ENCODE measurements around the gene ABAT.
A peak's percentile ranks its signal among the peaks of the same experiment; 100 is the strongest.

The ABAT gene

DNA sequence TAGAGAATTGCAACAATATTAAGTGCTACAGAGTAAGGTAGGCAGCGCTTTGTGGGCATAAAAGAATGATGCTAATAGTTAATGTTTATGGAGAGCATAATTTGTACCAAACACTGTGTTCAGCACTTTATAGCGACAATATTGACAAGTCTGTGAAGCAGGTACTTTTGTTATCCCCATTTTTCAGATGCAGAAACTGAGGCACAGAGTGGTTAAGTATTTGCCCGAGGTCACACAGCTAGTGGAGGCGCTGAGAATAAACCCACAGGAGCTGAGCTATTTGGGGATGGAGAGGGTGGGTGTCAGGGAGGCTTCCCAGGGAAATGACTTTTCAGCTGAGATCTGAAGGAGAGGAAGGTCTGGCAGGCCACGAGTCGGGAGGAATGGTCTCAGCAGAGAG, 83.6 kb downstream of the ABAT start:
- no peak for DNase-seq (ENCODE audit: low spot score in 2 of 2)
- no peak for ATAC-seq

DNA sequence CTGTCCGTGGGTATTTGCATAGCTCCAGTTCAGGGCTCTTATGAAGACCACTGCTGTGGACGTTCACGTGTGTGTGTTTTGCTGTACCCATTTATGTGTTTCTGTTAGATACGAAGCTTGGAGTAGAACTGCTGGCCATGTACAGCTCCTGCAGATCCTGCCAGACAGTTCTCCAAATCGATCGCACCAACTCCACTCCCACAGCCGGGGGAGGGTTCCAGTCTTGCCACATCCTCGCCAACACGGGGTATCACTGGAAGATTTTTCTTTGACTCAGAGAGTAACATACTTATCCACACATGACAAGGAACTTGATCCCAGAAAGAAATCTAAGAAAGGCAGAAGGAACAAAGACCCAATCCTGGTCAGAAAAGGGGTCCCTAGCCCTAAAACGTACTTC, 85.6 kb downstream of the ABAT start:
- DNase-seq (ENCODE audit: low spot score in 2 of 2) (no peak), ATAC-seq (no peak)
- Mint-ChIP-seq H3K4me3 (no peak overlapping the region), H3K4me1 (no peaks in the 10 kb centered on the region), H3K36me3 (peaks cover 5% of the 10 kb centered on the region), H3K9me3 (no peaks in the 10 kb centered on the region), H3K27ac (no peak overlapping the region)

More for the DNA sequence above, 83.6 kb downstream of the ABAT start:
- H3K36me3 Mint-ChIP-seq = peaks cover 7% of the 10 kb centered on the region
- no peaks in the 10 kb centered on the region for H3K4me1 Mint-ChIP-seq
- H3K27ac Mint-ChIP-seq = no peak overlapping the region
- H3K4me3 Mint-ChIP-seq = no peak overlapping the region
- H3K9me3 Mint-ChIP-seq = no peaks in the 10 kb centered on the region

DNA sequence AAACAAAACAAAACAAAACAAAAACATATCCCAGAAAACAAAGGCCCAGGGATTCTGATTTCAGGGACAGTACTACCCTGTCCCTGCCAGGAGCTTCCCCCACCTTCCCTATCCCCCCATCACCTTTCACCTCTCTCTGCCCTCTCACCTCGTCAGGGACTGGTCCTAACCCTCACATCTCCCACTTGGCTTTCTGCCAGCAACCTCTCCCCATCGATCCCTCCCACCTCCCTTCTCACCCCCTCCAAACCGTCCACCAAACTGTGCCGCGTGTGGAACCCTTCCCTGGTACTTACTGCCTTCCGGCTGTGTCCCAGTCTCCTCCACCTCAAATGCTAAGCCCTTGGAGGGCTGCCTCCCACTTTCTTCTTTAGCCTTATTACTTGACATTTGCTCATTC, 86.7 kb downstream of the ABAT start:
- DNase-seq (ENCODE audit: low spot score in 2 of 2) (no peak), ATAC-seq (no peak)
- H3K4me3 Mint-ChIP-seq = no peak overlapping the region
- no peak overlapping the region for H3K27ac Mint-ChIP-seq
- H3K4me1 Mint-ChIP-seq = no peaks in the 10 kb centered on the region
- no peaks in the 10 kb centered on the region for H3K9me3 Mint-ChIP-seq
- peaks cover 7% of the 10 kb centered on the region for H3K36me3 Mint-ChIP-seq

DNA sequence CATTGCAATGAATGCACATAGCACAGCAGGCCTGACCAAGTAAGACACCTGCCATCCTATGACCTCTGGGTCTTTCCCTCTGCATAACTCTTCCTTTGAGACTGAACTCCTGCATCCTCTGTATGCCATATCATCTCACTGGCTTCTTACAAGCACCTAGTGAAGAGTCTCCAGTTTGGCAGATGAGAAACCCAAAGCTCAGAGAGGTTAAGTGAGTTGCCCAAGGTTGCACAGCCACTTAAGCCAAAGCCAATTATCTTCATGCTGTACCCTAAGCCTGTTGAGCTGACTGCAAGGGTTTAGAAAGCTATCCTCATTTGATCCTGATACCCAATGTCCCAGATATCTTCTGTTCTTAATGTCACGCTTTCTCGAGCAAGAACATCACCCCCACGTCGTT, 87.8 kb downstream of the ABAT start:
- ATAC-seq = no peak
- Mint-ChIP-seq H3K9me3 (no peaks in the 10 kb centered on the region), H3K4me3 (no peak overlapping the region), H3K36me3 (peaks cover 19% of the 10 kb centered on the region), H3K4me1 (no peaks in the 10 kb centered on the region), H3K27ac (peak overlapping the region; percentile 38)
- no peak for DNase-seq (ENCODE audit: low spot score in 2 of 2)

DNA sequence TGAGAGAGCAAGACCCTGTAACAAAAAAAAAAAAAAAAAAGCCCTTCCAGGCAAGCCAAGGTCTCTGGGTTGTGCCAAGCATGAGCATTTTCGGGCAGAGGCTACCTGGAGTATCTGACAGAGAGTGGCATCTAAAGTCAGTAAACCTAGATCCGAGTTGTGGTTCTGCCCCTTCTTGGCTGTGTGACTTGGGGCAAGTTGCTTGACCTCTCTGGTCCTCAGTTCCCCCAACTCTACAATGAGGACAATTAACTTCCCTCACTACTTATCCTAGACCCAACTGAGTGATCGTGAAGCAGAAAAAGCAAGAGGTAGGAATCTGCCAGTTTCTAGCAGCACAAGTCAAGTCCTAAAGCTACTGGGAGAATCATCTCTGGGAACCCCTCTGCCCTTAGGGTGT, 88.7 kb downstream of the ABAT start:
- no peak for DNase-seq (ENCODE audit: low spot score in 2 of 2)
- no peak overlapping the region for H3K27ac Mint-ChIP-seq
- H3K4me1 Mint-ChIP-seq = no peaks in the 10 kb centered on the region
- peaks cover 19% of the 10 kb centered on the region for H3K36me3 Mint-ChIP-seq
- H3K9me3 Mint-ChIP-seq = no peaks in the 10 kb centered on the region
- ATAC-seq = no peak
- no peak overlapping the region for H3K4me3 Mint-ChIP-seq

DNA sequence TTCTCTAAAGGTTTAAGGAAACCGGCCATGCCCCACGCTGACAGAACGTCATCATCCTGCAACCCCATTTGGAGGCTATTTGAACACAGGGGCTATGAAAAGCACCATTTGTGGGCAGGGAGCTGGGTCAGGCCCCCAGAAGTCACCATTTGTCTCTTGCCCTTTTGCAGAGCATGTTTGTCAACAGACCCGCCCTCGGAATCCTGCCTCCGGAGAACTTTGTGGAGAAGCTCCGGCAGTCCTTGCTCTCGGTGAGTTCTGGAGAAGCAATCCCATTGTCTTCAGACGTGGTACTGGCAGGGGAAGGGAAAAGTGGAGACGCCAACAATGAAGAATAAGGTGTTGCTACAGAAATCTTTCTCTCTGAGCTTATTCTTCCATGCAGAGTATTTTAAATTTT, 89.5 kb downstream of the ABAT start:
- no peak overlapping the region for H3K4me3 Mint-ChIP-seq
- no peaks in the 10 kb centered on the region for H3K4me1 Mint-ChIP-seq
- ATAC-seq (no peak), DNase-seq (ENCODE audit: low spot score in 2 of 2) (no peak)
- H3K36me3 Mint-ChIP-seq = peaks cover 22% of the 10 kb centered on the region
- H3K27ac Mint-ChIP-seq = no peak overlapping the region
- no peaks in the 10 kb centered on the region for H3K9me3 Mint-ChIP-seq

DNA sequence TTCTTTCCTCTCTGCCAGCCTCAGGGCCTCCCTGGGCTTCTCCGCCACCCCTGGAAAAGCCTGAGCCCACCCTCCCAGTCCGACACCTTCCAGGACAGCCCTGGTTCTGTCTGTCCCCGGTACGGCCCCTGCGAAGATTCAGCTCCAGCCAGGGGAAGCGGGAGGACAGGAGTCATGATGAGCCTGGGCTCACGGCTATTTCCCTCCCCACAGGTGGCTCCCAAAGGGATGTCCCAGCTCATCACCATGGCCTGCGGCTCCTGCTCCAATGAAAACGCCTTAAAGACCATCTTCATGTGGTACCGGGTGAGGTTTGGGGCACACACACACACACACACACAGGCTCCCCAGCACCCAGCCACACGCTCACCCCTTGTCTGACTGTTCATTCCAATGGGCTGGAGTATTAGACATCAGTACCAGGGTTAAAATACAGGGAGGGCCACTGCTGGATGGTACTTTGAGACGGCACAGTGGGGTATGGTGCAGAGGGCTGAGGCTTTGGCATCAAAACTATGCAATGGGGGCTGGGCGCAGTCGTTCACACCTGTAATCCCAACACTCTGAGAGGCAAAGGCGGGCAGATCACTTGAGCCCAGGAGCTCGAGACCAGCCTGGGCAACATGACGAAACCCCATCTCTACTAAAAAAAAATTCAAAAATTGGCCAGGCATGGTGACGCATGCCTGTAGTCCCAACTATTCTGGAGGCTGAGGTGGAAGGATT, 90.3 kb downstream of the ABAT start:
- ATAC-seq (no peak), DNase-seq (ENCODE audit: low spot score in 2 of 2) (no peak)
- peaks cover 26% of the 10 kb centered on the region for H3K36me3 Mint-ChIP-seq
- no peak overlapping the region for H3K27ac Mint-ChIP-seq
- no peaks in the 10 kb centered on the region for H3K9me3 Mint-ChIP-seq
- H3K4me3 Mint-ChIP-seq = no peak overlapping the region
- H3K4me1 Mint-ChIP-seq = no peaks in the 10 kb centered on the region

- Mint-ChIP-seq H3K36me3 (peaks cover 26% of the 10 kb centered on the region), H3K4me1 (no peaks in the 10 kb centered on the region), H3K4me3 (no peak overlapping the region), H3K9me3 (no peaks in the 10 kb centered on the region), H3K27ac (no peak overlapping the region)
- DNase-seq (ENCODE audit: low spot score in 2 of 2) (no peak), ATAC-seq (no peak)
Measured at GRCh38 chr16:8767176-8767575, 92.8 kb downstream of the ABAT start.

DNA sequence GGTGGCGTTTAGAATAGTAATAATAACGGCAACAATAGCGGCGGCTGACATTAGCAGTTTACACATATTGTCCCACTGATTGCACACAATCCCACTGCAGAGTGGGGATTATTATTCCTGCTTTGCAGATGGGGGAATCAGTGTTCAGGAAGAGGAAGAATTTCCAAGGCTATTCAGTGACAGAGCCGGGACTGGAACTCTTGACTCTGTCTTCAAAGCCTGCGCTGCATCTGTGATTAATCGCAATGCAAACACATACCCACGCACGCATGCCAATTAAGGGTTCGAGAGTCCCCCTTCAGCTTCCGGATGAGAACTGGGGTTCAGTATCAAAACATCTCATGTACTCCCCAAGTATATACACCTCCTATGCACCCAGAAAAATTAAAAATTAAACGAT, 93.9 kb downstream of the ABAT start:
- H3K4me3 Mint-ChIP-seq = no peak overlapping the region
- H3K27ac Mint-ChIP-seq = no peak overlapping the region
- DNase-seq (ENCODE audit: low spot score in 2 of 2) = no peak
- no peaks in the 10 kb centered on the region for H3K4me1 Mint-ChIP-seq
- peaks cover 34% of the 10 kb centered on the region for H3K36me3 Mint-ChIP-seq
- no peak for ATAC-seq
- no peaks in the 10 kb centered on the region for H3K9me3 Mint-ChIP-seq

DNA sequence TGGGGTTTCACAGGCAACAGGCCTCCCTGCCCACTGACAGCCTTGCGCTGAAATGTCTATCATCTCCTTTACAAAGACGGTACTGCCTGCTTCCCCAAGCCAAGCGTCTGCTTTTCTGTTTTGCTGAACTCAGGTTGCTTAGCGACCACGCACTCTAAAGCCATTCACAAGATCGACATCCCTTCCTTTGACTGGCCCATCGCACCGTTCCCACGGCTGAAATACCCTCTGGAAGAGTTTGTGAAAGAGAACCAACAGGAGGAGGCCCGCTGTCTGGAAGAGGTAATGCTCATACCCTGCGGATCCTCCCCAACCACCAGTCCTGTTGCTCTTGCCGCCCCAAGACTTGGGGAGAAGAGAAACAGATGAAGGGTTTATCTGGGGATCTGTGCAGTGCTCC, 94.3 kb downstream of the ABAT start:
- Mint-ChIP-seq H3K4me1 (no peaks in the 10 kb centered on the region), H3K4me3 (no peak overlapping the region), H3K36me3 (peaks cover 38% of the 10 kb centered on the region), H3K9me3 (no peaks in the 10 kb centered on the region), H3K27ac (peak overlapping the region; percentile 23)
- DNase-seq (ENCODE audit: low spot score in 2 of 2) (no peak), ATAC-seq (no peak)

DNA sequence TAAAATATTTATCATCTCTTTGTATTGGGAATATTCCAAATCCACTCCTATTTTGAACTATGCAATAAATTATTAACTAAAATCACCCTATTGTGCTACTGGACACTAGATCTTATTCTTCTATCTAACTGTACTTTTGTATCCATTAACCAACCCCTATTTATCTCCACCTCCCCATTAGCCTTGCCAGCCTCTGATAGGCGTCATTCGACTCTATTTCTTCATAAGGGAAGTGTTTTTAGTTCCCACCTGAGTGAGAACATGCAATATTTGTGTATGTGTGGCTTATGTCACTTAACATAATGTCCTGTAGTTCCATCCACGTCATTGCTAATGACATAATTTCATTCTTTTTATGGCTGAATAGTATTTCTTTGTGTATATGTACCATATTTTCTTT, 99.1 kb downstream of the ABAT start:
- Mint-ChIP-seq H3K4me3 (no peak overlapping the region), H3K27ac (no peak overlapping the region), H3K9me3 (no peaks in the 10 kb centered on the region), H3K4me1 (no peaks in the 10 kb centered on the region), H3K36me3 (peaks cover 27% of the 10 kb centered on the region)
- no peak for ATAC-seq
- no peak for DNase-seq (ENCODE audit: low spot score in 2 of 2)

- H3K4me3 Mint-ChIP-seq = no peak overlapping the region
- no peaks in the 10 kb centered on the region for H3K9me3 Mint-ChIP-seq
- H3K36me3 Mint-ChIP-seq = peaks cover 20% of the 10 kb centered on the region
- DNase-seq (ENCODE audit: low spot score in 2 of 2) (no peak), ATAC-seq (no peak)
- H3K27ac Mint-ChIP-seq = no peak overlapping the region
- H3K4me1 Mint-ChIP-seq = no peaks in the 10 kb centered on the region
Measured at GRCh38 chr16:8774208-8774607, 99.8 kb downstream of the ABAT start.

DNA sequence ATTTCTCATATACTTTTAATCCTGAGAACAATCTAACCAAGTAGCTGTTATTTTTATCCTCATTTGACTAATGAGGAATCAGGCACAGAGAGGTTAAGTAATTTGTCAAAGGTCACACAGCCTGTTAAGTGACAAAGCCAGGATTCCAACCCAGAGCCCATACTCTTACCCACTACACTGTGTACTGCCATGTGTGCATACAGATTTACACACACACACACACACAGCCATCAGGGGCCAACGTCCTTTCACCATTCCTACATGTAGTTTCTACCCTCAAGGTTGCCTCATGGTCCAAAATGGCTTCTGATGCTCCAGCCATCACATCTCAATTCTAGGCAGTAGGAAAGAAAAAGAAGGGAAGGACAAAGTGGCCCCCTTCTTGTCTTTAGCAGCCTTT, 100.9 kb downstream of the ABAT start:
- DNase-seq (ENCODE audit: low spot score in 2 of 2) (no peak), ATAC-seq (no peak)
- no peak overlapping the region for H3K4me3 Mint-ChIP-seq
- H3K9me3 Mint-ChIP-seq = no peaks in the 10 kb centered on the region
- no peak overlapping the region for H3K27ac Mint-ChIP-seq
- H3K4me1 Mint-ChIP-seq = no peaks in the 10 kb centered on the region
- H3K36me3 Mint-ChIP-seq = peaks cover 20% of the 10 kb centered on the region

GRCh38 chr16:8776129-8776584, 101.7 kb downstream of the ABAT start:
- no peak for ATAC-seq
- DNase-seq (ENCODE audit: low spot score in 2 of 2) = no peak
- Mint-ChIP-seq H3K9me3 (no peaks in the 10 kb centered on the region), H3K27ac (no peak overlapping the region), H3K4me1 (no peaks in the 10 kb centered on the region), H3K4me3 (no peak overlapping the region), H3K36me3 (peaks cover 20% of the 10 kb centered on the region)

DNA sequence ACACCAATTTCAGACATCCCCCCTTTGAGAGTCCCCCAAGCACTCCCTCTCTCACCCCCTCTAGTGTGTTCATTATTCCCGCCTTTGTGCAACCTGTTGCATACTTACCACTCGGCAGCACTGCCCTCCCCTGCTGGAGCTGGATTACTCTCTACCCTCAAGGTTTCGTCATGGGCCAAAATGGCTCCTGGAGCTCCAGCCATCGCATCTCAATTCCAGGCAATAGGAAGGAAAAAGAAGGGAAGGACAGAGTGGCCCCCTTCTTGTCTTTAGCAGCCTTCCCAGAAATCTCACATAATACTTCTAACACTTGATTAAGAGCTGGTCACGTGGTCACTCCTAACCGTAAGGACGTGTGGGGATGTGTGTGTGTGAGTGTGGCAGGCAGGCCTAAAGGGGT, 102.8 kb downstream of the ABAT start:
- Mint-ChIP-seq H3K4me1 (no peaks in the 10 kb centered on the region), H3K4me3 (no peak overlapping the region), H3K36me3 (peaks cover 20% of the 10 kb centered on the region), H3K27ac (no peak overlapping the region), H3K9me3 (no peaks in the 10 kb centered on the region)
- DNase-seq (ENCODE audit: low spot score in 2 of 2) (no peak), ATAC-seq (no peak)

- ATAC-seq (no peak), DNase-seq (ENCODE audit: low spot score in 2 of 2) (no peak)
- Mint-ChIP-seq H3K4me3 (no peak overlapping the region), H3K4me1 (no peaks in the 10 kb centered on the region), H3K9me3 (no peaks in the 10 kb centered on the region), H3K36me3 (peaks cover 12% of the 10 kb centered on the region), H3K27ac (peak overlapping the region; percentile 43)
Measured at GRCh38 chr16:8781797-8782196, 107.4 kb downstream of the ABAT start.

DNA sequence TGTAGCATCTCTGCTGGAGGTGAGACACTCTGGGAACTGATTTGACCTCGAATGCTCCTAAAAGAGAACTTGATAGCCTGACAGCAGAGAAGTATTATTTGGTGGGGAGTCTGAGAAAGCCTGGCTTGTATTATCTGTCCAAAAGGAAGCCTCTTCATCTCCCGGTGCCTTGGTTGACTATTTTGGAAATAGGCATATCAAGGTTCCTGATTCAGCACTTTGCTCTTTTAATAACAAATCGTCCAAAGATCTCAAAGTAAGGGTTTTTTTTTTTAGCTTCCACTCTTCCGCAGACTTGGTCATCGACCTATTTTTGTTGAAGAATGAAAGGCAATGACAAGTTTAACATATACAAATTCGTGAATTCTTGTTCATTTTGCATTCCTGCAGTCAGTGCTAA, 108.3 kb downstream of the ABAT start:
- no peak for ATAC-seq
- H3K4me1 Mint-ChIP-seq = no peaks in the 10 kb centered on the region
- no peak overlapping the region for H3K4me3 Mint-ChIP-seq
- H3K9me3 Mint-ChIP-seq = no peaks in the 10 kb centered on the region
- no peak for DNase-seq (ENCODE audit: low spot score in 2 of 2)
- peak overlapping the region; percentile 43 for H3K27ac Mint-ChIP-seq
- peaks cover 6% of the 10 kb centered on the region for H3K36me3 Mint-ChIP-seq
